ENCODE results near the gene SPATA2. TPM values are rescaled to one million over a fixed set of nuclear protein-coding genes. Genes with fewer than 3 reads are reported as not detected.

SPATA2 gene
- total and polyA plus RNA-seq, 2 of the 13 experiments (the other 11 are each of a cell fraction or from before 2014, with no cell fraction given), result 3.2 to 8.7 TPM

DNA sequence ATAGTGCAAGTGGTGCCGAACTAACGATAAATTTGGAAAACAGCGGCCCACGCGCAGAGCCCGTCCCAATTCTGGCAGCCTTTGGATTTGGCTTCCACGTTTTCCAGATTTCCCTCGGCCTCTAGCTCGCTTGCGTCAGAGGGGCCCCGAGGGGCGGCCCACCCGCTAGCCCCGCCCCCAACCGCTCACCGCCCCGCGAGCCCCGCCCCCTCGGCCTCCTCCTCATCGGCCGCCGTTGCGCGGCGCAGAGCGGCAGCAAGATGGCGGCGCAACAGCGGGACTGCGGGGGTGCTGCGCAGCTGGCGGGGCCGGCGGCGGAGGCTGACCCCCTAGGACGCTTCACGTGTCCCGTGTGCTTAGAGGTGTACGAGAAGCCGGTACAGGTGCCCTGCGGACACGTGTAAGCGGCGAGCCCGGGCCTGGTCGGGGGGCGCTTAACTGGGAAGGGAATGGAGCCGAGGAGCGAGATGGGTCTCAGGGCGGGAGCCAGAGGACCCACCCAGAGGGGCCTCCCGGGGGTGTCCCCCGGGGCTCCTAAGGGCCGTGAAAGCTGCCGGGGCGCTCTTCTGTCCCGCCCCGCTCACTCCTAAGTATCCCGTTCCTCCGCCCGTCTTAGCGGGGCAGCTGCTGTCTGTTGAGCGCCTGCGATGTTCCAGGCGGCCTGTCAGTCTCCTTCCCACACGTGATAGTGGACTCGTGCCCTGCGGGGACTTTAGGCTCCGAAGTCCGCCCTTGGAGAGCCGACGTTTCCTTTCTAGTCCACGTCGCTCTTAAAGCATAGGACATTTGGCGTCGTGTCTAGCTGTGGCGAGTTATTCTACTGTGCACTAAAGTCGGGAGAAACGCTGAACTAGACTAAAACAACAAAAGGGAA is 21.1 kb upstream of the SPATA2 start, which contains the start of gene RNF114 (continued):
- TF ChIP-seq, protein P1, sequence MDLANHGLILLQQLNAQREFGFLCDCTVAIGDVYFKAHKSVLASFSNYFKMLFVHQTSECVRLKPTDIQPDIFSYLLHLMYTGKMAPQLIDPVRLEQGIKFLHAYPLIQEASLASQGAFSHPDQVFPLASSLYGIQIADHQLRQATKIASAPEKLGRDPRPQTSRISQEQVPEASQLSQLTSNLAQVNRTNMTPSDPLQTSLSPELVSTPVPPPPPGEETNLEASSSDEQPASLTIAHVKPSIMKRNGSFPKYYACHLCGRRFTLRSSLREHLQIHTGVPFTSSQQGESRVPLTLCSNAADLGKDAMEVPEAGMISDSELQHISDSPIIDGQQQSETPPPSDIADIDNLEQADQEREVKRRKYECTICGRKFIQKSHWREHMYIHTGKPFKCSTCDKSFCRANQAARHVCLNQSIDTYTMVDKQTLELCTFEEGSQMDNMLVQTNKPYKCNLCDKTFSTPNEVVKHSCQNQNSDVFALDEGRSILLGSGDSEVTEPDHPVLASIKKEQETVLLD (CRISPR knock-in tag; IDR thresholded peaks at IDR 0.05; ENCODE audit: low read depth), result no peak
- peak; percentile 37; the same call in 1 of the 2 replicates for TF ChIP-seq LCORL (IDR thresholded peaks at IDR 0.05)
- no peak for TF ChIP-seq LCORL (CRISPR knock-in tag; IDR thresholded peaks at IDR 0.05)
- 0 out of 2 replicates have a peak, but pooled peaks have one; percentile 20 for TF ChIP-seq ZNF816 (CRISPR knock-in tag; IDR thresholded peaks at IDR 0.05; ENCODE audit: borderline replicate concordance)
- TF ChIP-seq, protein P2, sequence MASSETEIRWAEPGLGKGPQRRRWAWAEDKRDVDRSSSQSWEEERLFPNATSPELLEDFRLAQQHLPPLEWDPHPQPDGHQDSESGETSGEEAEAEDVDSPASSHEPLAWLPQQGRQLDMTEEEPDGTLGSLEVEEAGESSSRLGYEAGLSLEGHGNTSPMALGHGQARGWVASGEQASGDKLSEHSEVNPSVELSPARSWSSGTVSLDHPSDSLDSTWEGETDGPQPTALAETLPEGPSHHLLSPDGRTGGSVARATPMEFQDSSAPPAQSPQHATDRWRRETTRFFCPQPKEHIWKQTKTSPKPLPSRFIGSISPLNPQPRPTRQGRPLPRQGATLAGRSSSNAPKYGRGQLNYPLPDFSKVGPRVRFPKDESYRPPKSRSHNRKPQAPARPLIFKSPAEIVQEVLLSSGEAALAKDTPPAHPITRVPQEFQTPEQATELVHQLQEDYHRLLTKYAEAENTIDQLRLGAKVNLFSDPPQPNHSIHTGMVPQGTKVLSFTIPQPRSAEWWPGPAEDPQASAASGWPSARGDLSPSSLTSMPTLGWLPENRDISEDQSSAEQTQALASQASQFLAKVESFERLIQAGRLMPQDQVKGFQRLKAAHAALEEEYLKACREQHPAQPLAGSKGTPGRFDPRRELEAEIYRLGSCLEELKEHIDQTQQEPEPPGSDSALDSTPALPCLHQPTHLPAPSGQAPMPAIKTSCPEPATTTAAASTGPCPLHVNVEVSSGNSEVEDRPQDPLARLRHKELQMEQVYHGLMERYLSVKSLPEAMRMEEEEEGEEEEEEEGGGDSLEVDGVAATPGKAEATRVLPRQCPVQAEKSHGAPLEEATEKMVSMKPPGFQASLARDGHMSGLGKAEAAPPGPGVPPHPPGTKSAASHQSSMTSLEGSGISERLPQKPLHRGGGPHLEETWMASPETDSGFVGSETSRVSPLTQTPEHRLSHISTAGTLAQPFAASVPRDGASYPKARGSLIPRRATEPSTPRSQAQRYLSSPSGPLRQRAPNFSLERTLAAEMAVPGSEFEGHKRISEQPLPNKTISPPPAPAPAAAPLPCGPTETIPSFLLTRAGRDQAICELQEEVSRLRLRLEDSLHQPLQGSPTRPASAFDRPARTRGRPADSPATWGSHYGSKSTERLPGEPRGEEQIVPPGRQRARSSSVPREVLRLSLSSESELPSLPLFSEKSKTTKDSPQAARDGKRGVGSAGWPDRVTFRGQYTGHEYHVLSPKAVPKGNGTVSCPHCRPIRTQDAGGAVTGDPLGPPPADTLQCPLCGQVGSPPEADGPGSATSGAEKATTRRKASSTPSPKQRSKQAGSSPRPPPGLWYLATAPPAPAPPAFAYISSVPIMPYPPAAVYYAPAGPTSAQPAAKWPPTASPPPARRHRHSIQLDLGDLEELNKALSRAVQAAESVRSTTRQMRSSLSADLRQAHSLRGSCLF (CRISPR knock-in tag; IDR thresholded peaks at IDR 0.05; ENCODE audit: borderline replicate concordance), result no peak
- peak; percentile 91 for TF ChIP-seq ZNF616 (CRISPR knock-in tag; IDR thresholded peaks at IDR 0.05; ENCODE audit: low read depth)
- no peak; the same call in none of the 2 replicates for TF ChIP-seq HDAC2 (CRISPR knock-in tag; IDR thresholded peaks at IDR 0.05)
- TF ChIP-seq RBM39 (IDR thresholded peaks at IDR 0.05; ENCODE audit: low read depth, low read length, poor library complexity, severe bottlenecking), result peak; percentile 80
- no peak for TF ChIP-seq TCF12 (IDR thresholded peaks at IDR 0.05)
- no peak for TF ChIP-seq TCF12 (CRISPR knock-in tag; IDR thresholded peaks at IDR 0.05)
- TF ChIP-seq ZNF484 (CRISPR knock-in tag; IDR thresholded peaks at IDR 0.05; ENCODE audit: borderline replicate concordance, low read depth), result no peak
- no peak for TF ChIP-seq EED (CRISPR knock-in tag; IDR thresholded peaks at IDR 0.05)
- TF ChIP-seq, protein P3, sequence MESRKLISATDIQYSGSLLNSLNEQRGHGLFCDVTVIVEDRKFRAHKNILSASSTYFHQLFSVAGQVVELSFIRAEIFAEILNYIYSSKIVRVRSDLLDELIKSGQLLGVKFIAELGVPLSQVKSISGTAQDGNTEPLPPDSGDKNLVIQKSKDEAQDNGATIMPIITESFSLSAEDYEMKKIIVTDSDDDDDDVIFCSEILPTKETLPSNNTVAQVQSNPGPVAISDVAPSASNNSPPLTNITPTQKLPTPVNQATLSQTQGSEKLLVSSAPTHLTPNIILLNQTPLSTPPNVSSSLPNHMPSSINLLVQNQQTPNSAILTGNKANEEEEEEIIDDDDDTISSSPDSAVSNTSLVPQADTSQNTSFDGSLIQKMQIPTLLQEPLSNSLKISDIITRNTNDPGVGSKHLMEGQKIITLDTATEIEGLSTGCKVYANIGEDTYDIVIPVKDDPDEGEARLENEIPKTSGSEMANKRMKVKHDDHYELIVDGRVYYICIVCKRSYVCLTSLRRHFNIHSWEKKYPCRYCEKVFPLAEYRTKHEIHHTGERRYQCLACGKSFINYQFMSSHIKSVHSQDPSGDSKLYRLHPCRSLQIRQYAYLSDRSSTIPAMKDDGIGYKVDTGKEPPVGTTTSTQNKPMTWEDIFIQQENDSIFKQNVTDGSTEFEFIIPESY (CRISPR knock-in tag; IDR thresholded peaks at IDR 0.05), result peak; percentile 21; the same call in 1 of the 2 replicates
- 0 out of 2 replicates have a peak, but pooled peaks have one; percentile 10 for TF ChIP-seq KDM4B (CRISPR knock-in tag; IDR thresholded peaks at IDR 0.05)
- peak; percentile 93 for TF ChIP-seq AGO2 (optimal IDR thresholded peaks at IDR 0.05; ENCODE audit: low read depth, low read length)
- peak; percentile 84 for TF ChIP-seq NKX3-1 (CRISPR knock-in tag; IDR thresholded peaks at IDR 0.05)

Data from HepG2 (cell line).